AG10803 (cell line): ENCODE measurements around the gene TCAP.

ENCODE experiments used
- DNase-seq: peaks from one replicate; pipeline ENCODE4 v3.0.0; 2010; ENCODE audit warnings: low read depth
- H3K4me3 ChIP-seq: 2 replicates; pipeline ENCODE4 v1.5.1; 2011; ENCODE audit warnings: mild to moderate bottlenecking, low read length, control low read depth
- TF ChIP-seq, protein P1 (sequence below): conservative IDR thresholded peaks from 2 replicates; pipeline ENCODE4 v1.5.1; 2011; ENCODE audit warnings: mild to moderate bottlenecking, low read length, control low read depth, inconsistent platforms

The TCAP gene

DNA sequence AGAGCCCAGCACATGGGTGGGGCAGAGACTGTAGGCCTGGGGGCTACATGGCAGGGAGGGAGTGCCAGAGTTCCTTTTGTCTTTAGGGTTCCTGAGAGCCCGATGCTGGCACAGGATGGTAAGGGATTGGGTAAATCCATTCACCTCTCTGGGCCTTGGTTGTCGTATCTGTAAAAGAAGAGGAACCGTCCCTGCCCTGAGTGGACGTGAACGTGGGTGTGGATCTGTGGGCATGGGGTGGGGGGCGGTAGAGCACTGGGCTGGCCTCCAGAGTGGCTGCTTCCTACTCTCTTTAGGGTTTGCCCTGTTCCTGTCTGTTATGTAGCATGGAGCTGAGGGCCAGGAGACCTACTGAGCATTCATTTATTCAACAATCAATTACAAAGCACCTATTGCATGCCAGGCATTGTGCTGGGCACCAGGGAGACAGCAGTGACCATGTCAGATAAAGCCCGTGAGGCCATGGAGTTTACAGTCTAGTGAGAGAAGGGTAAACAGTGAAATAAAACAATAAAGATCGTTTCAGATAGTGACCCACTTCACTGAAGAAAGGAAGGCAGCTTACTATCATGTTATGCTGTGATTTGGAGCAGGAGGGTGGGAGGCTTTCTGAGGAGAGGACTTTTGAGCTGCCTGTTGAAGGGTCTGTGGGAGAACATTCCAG, 13.1 kb upstream of the TCAP start:
- no peak overlapping the region for H3K4me3 ChIP-seq

DNA sequence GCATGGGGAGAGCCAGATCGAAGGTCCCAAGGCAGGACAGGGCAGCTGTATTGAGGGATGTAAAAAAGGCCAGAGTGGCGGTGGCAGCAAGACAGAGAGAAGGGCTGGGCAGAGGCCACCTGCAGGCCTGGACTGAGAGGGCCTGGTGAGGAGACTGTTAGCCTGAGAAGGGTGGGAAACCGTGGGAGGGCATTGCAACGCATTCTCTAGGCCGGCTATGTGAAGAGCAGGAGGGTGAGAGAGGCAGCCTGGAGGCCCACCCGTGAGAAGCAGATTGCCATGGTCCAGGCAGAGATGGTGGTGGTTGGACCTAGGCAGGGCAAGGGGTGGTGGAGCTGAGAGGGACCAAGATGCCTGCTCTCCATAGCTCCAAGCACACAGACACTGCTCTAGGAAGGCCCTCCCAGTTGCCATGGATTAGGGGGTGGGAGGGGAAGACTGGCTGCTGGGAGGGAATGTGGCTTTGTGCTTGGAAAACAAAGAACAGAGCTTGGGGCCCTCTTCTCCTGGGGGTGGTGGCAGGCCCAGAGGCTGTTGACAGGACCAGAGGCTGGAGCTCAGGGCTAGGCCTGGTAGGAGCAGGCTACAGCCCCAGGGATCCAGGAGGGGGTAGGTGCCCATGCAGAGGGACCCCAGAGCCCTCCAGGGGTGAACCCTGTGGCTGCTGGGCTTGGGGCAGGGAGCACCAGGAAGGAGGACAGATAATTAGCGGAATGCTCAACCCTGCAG, 12.4 kb upstream of the TCAP start:
- TF ChIP-seq, protein P1, sequence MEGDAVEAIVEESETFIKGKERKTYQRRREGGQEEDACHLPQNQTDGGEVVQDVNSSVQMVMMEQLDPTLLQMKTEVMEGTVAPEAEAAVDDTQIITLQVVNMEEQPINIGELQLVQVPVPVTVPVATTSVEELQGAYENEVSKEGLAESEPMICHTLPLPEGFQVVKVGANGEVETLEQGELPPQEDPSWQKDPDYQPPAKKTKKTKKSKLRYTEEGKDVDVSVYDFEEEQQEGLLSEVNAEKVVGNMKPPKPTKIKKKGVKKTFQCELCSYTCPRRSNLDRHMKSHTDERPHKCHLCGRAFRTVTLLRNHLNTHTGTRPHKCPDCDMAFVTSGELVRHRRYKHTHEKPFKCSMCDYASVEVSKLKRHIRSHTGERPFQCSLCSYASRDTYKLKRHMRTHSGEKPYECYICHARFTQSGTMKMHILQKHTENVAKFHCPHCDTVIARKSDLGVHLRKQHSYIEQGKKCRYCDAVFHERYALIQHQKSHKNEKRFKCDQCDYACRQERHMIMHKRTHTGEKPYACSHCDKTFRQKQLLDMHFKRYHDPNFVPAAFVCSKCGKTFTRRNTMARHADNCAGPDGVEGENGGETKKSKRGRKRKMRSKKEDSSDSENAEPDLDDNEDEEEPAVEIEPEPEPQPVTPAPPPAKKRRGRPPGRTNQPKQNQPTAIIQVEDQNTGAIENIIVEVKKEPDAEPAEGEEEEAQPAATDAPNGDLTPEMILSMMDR, result no peak
- DNase-seq, result no peak
- H3K4me3 ChIP-seq, result no peak overlapping the region

More for the DNA sequence above, 13.1 kb upstream of the TCAP start:
- no peak for DNase-seq
- TF ChIP-seq, protein P1, result no peak

DNA sequence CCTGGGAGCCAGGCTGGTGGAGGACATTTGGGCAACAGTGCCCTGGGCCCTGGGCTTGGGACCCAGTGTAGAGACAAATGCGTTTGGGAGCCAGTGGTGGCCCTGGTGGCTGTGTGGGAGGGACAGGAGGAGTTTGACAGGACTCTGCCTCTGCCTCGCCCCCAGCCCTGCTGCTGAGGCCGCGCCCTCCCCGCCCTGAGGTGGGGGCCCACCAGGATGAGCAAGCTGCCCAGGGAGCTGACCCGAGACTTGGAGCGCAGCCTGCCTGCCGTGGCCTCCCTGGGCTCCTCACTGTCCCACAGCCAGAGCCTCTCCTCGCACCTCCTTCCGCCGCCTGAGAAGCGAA, 11.9 kb upstream of the TCAP start:
- TF ChIP-seq, protein P1, result no peak
- no peak overlapping the region for H3K4me3 ChIP-seq
- DNase-seq, result no peak

DNA sequence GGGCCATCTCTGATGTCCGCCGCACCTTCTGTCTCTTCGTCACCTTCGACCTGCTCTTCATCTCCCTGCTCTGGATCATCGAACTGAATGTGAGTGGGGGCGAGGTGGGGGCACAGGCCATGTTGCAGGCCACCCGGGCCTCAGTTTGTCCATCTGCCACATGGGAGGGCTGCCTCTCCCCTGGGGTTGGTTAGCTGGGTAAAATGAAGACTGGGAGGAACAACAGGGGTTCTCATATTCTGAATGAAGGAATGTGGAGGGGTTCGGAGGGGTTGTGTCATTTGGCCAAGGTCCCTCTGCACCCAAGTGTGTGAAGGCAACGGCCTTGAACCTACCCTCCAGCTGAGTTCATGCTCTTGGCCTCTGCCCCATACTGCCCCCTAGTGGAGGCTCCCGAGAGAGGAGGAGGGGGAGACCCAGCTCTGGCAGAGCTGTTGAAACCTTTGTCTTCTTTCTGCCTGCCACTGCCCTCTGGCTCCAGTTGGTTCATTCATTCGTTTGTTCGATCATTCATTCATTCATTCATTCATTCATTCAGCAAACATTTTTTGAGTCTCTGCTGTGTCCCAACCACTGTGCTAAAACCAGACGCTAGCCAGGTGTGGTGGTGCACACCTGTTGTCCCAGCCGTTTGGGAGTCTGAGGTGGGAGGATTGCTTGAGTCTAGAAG, 11.4 kb upstream of the TCAP start:
- peak; percentile 22 for DNase-seq
- no peak overlapping the region for H3K4me3 ChIP-seq
- TF ChIP-seq, protein P1, result peak; percentile 80

DNA sequence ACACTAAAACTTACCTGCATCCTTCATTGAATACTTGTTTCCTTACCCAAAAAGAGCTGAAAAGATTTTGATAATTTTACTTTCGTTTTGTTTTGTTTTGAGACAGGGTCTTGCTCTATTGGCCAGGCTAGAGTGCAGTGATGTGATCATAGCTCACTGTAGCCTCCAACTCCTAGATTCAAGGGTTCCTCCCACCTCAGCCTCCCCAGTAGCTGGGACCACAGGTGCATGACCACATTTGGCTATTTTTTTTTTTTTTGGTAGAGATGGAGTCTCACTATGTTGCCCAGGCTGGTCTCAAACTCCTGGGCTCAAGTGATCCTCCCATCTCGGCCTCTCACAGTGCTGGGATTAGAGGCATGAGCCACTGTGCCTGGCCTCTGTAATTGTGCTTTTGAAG, 10.0 kb upstream of the TCAP start:
- DNase-seq, result no peak
- H3K4me3 ChIP-seq, result no peak overlapping the region
- TF ChIP-seq, protein P1, result no peak

DNA sequence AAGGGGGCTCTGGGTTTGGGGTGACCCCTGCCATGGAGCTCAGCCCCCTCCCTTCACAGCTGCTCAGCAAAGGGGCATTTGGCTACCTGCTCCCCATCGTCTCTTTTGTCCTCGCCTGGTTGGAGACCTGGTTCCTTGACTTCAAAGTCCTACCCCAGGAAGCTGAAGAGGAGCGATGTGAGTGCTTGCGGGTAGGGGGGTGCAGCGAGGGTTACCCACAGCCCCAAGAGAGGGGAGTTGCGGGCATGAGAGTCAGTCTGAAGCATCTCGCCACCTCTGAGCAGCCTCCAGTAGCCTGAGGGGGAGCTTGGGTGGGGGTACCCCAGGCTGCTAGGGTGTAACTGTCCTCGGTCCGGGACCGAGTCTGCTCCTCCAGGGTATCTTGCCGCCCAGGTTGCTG, 6.8 kb upstream of the TCAP start:
- TF ChIP-seq, protein P1, result no peak
- H3K4me3 ChIP-seq, result no peak overlapping the region
- no peak for DNase-seq
